Parathyroid adenoma (tissue), 2 donors: ENCODE measurements around the gene TSPOAP1.

Experiments
- H2AFZ ChIP-seq: fragments of 300-600 bp; sonication (generic); one replicate; pipeline ENCODE4 v1.7.0; 2017; ENCODE audit warnings: antibody characterized with exemption, mild to moderate bottlenecking
- H3K27ac ChIP-seq: fragments of 300-600 bp; sonication (generic); one replicate; pipeline ENCODE4 v1.7.0; 2017
- H3K27me3 ChIP-seq: fragments of 300-600 bp; sonication (generic); one replicate; pipeline ENCODE4 v1.7.0; 2017; ENCODE audit warnings: low read length; ENCODE audit not compliant: control insufficient read depth, insufficient read depth
- H3K36me3 ChIP-seq: fragments of 300-600 bp; sonication (generic); one replicate; pipeline ENCODE4 v1.7.0; 2017; ENCODE audit warnings: low read length; ENCODE audit not compliant: control insufficient read depth, insufficient read depth
- H3K4me1 ChIP-seq: fragments of 300-600 bp; sonication (generic); one replicate; pipeline ENCODE4 v1.7.0; 2017; ENCODE audit warnings: control low read depth
- H3K4me2 ChIP-seq: fragments of 300-600 bp; sonication (generic); one replicate; pipeline ENCODE4 v1.7.0; 2017; ENCODE audit warnings: low read length
- H3K4me3 ChIP-seq: fragments of 300-600 bp; sonication (generic); one replicate; pipeline ENCODE4 v1.7.0; 2017; ENCODE audit warnings: low read depth, low read length
- H3K79me2 ChIP-seq: fragments of 300-600 bp; sonication (generic); one replicate; pipeline ENCODE4 v1.7.0; 2017; ENCODE audit warnings: control low read depth
- H3K9ac ChIP-seq: fragments of 300-600 bp; sonication (generic); one replicate; pipeline ENCODE4 v1.7.0; 2017; ENCODE audit warnings: mild to moderate bottlenecking
- H3K9me3 ChIP-seq: fragments of 300-600 bp; sonication (generic); one replicate; pipeline ENCODE4 v1.7.0; 2017; ENCODE audit warnings: low read length; ENCODE audit not compliant: control insufficient read depth
- CTCF ChIP-seq: fragments of 300-600 bp; sonication (generic); IDR thresholded peaks from one replicate; pipeline ENCODE4 v1.7.0; 2017; ENCODE audit warnings: antibody characterized with exemption, mild to moderate bottlenecking
- donor health status: primary hyperparathyroidism.

TSPOAP1 gene

GRCh38 chr17:58303971-58304749 is 24.4 kb downstream of the TSPOAP1 start:
- Histone ChIP-seq H3K36me3 (no peaks in the 10 kb centered on the region), H3K27ac (no peak overlapping the region), H3K4me2 (no peak overlapping the region), H2AFZ (no peak overlapping the region), H3K27me3 (no peaks in the 10 kb centered on the region), H3K4me3 (no peak overlapping the region), H3K9me3 (no peaks in the 10 kb centered on the region), H3K4me1 (no peaks in the 10 kb centered on the region), H3K79me2 (no peaks in the 10 kb centered on the region), H3K9ac (no peak overlapping the region)
- peak; percentile 79 for TF ChIP-seq CTCF

- no peak for TF ChIP-seq CTCF
- H3K27me3 ChIP-seq = no peaks in the 10 kb centered on the region
- H3K36me3 ChIP-seq = no peaks in the 10 kb centered on the region
- H3K4me1 ChIP-seq = no peaks in the 10 kb centered on the region
- H3K79me2 ChIP-seq = no peaks in the 10 kb centered on the region
- no peak overlapping the region for H3K4me2 ChIP-seq
- no peak overlapping the region for H2AFZ ChIP-seq
- no peak overlapping the region for H3K4me3 ChIP-seq
- no peak overlapping the region for H3K9ac ChIP-seq
- no peak overlapping the region for H3K27ac ChIP-seq
- no peaks in the 10 kb centered on the region for H3K9me3 ChIP-seq
Observed at GRCh38 chr17:58302919-58303585, 25.5 kb downstream of the TSPOAP1 start.

GRCh38 chr17:58302171-58302918 is 26.2 kb downstream of the TSPOAP1 start:
- Histone ChIP-seq H3K27ac (no peak overlapping the region), H3K27me3 (no peaks in the 10 kb centered on the region), H3K9me3 (no peaks in the 10 kb centered on the region), H2AFZ (no peak overlapping the region), H3K4me1 (no peaks in the 10 kb centered on the region), H3K79me2 (no peaks in the 10 kb centered on the region), H3K9ac (no peak overlapping the region), H3K36me3 (no peaks in the 10 kb centered on the region), H3K4me3 (no peak overlapping the region), H3K4me2 (no peak overlapping the region)
- TF ChIP-seq CTCF = no peak

- Histone ChIP-seq H3K27ac (no peak overlapping the region), H3K9ac (no peak overlapping the region), H3K4me2 (no peak overlapping the region), H3K4me1 (no peaks in the 10 kb centered on the region), H2AFZ (no peak overlapping the region), H3K4me3 (no peak overlapping the region), H3K27me3 (no peaks in the 10 kb centered on the region), H3K79me2 (no peaks in the 10 kb centered on the region), H3K36me3 (no peaks in the 10 kb centered on the region), H3K9me3 (no peaks in the 10 kb centered on the region)
- TF ChIP-seq CTCF = no peak
Observed at GRCh38 chr17:58301504-58302150, 27.0 kb downstream of the TSPOAP1 start.
